ENCODE measurements around the gene KCNAB1.
"Not testable (repeated sequence)": the region's sequence is repeated elsewhere in the genome, so short reads cannot be mapped to it uniquely, and the experiment has no call there.

The KCNAB1 gene

GRCh38 chr3:156226676-156227420 lies 106.5 kb downstream of the KCNAB1 start:
- no peak for DNase-seq

- no peak for DNase-seq
Measured at GRCh38 chr3:156227704-156228103, 107.3 kb downstream of the KCNAB1 start.

GRCh38 chr3:156230278-156230900 lies 110.0 kb downstream of the KCNAB1 start:
- DNase-seq, result no peak

GRCh38 chr3:156231221-156231620 lies 110.8 kb downstream of the KCNAB1 start:
- DNase-seq, result not testable (repeated sequence)

- no peak for DNase-seq
Measured at GRCh38 chr3:156233876-156234275, 113.5 kb downstream of the KCNAB1 start.

DNA sequence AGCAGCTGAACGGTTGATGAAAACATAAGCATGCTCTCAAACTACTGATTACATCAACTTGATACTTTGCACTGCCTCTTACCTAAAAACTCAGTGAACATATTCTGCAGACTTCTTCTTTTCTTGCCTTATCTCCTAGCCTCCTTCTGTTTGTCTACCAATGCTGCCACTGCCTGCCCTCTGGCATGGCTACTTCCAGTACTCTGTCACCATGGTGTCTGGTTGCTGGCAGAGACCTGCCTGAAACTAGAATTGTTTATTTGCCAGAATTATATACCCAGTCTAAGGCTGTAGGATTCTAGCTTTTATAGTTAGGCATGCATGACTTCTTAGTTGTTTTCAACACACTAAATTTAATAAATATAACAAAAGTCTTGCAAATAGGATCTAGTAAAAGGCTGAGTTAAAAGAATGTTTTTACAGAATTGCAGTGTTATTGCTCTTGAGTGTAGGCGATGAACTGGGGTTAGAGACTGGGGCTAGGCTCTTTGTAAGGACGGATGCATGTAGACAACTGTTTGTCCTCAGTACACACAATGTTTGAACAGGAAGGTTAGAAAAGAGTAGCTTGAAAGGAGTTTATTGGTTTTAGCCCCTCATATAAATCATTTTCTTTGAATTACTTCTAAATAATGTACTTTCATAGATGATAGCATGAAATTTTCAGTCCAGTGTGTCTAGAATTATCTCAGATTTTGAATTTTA lies 116.3 kb downstream of the KCNAB1 start:
- DNase-seq, result no peak

DNA sequence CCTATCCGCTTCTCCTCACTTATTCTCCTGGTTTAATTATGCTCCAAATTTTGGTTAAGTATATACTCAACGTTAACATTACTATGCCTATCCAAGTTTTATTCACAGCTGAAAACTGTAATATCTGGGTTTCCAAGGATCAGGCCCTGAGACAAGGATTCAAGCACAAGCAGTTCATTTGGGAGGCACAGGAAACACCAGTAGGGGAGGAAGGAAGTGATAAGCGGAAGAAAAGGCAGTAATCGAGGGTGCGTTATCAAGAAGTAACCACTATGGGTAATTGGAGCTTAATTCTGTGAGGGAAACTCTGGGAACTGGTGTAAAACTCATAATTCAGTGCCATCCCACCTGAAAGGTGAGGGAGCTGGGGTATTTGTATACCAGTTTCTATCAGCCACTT lies 120.3 kb downstream of the KCNAB1 start:
- no peak for DNase-seq

GRCh38 chr3:156246961-156247725 lies 126.8 kb downstream of the KCNAB1 start:
- no peak for DNase-seq

DNA sequence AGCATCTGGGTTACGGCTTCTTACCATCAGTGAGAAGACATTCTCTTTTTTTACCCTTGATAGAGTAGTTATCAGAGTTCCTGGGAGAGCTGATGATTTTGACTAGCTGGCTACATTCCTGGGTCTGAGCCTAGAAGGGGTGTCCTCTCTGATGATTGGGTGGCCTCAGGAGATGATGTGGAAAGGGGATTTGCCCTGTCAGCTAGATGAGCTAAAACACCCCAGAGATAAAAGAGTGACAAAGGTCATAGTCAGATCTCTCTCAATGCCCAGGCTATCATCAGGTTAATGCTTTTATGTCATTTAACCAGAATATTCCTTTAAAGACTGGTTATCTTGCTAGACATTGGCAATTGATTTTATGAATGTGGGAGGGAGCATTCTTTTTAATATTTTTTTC lies 130.2 kb downstream of the KCNAB1 start:
- DNase-seq, result no peak

DNA sequence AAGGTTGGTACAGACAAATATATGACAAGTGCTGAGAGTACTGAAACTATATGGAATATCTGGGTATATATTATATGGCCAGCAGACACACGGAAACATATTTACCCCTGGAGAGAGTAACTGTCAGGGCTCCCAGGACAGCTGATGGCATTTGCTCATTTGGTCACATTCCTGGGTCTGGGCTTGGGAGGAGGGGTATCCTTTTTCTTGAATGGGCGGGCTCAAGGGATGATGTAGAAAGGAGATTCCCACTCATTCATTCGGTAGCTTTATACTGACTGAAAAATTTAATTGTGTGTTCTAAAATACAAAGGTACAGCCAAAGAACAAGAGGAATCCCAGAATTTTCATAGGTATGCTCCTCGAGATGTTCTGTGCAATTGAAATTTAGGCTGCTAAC lies 131.0 kb downstream of the KCNAB1 start:
- DNase-seq, result no peak

GRCh38 chr3:156252656-156253055 lies 132.3 kb downstream of the KCNAB1 start:
- no peak for DNase-seq

DNA sequence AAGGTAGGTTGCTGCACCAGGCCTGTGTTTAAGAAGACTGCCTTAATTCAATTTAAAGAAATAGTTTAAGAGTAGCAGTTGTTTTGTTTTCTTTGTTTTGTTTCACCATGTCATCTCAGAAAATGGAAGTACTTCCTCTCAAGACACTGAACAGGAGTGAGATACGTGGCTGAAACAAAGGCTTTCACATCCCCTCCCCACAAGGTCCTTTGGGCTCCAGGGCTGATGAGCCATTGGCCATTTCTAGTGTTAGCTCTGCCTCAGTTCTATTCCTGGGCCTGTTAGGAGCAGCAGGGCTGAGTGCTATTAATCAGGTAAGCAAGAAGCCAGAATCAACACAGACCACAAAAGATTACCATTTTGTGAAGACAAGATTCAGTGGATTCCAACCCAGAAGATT lies 132.8 kb downstream of the KCNAB1 start:
- no peak for DNase-seq

DNA sequence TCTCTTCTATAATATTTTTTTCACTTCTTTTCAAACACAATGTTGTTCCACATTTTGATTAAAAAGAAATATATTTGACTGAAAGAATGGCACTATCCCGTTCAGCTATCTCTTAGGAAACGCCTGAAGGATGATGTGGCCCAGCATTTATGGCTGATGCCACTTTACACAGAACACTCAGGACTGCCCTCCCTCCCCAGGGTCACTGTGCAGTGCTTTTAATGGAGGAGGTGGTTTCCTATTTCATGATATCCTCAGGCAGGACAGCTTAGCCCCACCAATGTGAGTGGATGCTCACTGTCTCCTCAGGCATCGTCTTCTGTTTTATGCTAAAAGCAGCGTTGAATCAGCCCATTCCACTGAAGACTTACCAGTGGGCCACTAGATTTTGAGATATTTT lies 135.9 kb downstream of the KCNAB1 start:
- no peak for DNase-seq

DNA sequence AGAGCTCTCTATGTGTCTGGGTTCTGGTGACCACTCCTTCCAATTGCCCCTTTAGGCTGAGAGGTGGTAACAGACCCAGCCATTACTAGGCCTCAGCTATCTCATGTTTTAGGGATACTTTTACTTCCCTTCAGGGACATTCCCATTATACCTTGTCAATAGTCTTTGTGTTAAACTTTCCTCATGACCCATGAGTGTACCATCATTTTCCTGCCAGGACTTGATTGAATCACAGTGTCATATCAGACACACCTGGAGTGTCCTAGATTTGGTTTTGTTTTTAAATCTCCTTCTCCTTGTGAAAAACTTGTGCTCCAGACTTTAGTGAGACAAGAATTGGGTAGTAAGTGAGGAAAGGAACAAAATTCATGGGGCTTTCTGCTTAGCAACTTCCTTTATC lies 136.6 kb downstream of the KCNAB1 start:
- no peak for DNase-seq

- no peak for DNase-seq
Measured at GRCh38 chr3:156258301-156258700, 137.9 kb downstream of the KCNAB1 start.

- no peak for DNase-seq
Measured at GRCh38 chr3:156259896-156260295, 139.5 kb downstream of the KCNAB1 start.

GRCh38 chr3:156260331-156260730 lies 140.0 kb downstream of the KCNAB1 start:
- DNase-seq, result no peak

- DNase-seq, result no peak
Measured at GRCh38 chr3:156264771-156265170, 144.4 kb downstream of the KCNAB1 start.

DNA sequence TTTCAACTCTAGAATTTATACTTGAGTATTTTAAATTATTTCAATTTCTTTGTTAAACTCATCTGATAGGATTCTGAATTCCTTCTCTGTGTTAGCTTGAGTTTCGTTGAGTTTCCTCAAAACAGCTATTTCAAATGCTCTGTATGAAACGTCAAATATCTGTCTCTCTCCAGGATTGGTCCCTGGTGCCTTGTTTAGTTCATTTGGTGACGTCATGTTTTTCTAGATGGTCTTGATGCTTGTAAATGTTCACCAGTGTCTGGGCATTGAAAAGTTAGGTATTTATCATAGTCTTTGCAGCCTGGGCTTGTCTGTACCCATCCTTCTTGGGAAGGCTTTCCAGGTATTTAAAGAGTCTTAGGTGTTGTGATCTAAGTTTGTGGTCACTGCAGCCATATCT lies 151.1 kb downstream of the KCNAB1 start:
- DNase-seq, result no peak

GRCh38 chr3:156271995-156272719 lies 151.8 kb downstream of the KCNAB1 start:
- no peak for DNase-seq

GRCh38 chr3:156273111-156273694 lies 152.8 kb downstream of the KCNAB1 start:
- no peak for DNase-seq

DNA sequence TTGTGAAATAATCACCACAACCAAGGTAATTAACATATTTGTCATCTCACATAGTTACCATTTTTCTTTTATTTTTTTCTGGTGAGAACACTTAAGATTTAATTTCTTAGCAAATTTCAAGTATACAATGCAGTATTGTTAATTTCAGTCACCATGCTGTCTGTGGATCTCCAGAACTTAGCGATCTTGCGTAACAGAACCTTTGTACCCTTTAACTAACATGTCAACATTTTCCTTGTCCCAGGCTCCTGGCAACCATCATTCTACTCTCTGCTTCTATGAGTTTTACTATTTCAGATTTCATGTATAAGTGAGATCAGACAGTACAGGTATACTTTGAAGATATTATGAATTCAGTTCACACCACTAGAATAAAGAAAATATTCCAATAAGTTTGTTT lies 154.4 kb downstream of the KCNAB1 start:
- no peak for DNase-seq

Data from cerebellar nuclear complex (tissue), 1 donor.